Epithelial cell of alveolus of lung (primary cell): ENCODE results near the gene CC2D1A. TPM values are rescaled to one million over a fixed set of nuclear protein-coding genes. Genes with fewer than 3 reads are reported as not detected.

Experiments
- total RNA-seq: library from RNA; depleted of rRNA; stranded (reverse); fragments of >200 nt; gene quantifications from 2 replicates; pipeline ENCODE4 v1.2.1, GENCODE V29; 2015

Gene CC2D1A
- total RNA-seq, result 15.9 and 26.7 TPM in 2 replicates

DNA sequence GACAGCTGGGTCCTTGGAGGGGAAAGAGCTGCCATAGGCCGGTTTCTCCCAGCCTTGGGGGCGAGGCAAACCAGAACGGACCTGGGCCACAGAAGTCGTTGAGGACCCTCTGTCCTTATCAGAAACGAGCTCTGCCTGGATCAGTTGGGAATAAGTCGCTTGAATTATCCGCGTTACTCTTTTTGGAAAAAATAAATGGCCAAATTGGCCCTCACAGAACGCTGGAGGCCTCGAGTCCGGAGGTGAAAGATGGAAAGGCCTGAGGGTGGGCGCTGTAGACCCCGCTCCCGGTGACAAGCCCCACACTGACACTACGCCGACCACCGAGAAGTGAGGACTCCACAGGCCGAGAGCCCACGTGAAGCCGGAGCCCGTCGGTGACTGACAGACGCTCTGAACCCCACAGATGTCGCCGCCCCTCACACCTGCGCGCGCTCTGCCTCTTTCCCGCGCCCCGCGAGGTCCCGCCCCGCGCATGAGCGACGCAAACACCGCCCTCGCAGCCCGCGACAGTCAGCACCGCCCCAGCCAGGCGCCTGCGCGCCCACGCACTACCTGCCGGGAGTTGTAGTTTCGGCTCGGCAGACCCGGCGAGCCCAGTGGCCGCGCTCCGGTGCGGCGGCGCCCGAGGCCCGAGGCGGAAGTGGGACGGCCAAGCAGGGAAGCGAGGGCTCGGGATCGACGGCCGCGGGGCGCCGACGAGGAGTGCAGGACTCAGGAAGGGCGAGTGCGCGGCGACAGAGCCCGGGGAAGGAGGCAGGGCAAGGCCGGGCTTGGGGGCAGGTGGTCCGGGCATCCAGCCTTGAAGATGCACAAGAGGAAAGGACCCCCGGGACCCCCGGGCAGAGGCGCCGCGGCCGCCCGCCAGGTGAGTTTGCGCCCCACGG is at the start of gene CC2D1A, which contains the start of gene BRME1:
Gene CC2D1A (plus strand): TSS at position 568 of the 887 bp plus-strand sequence. CDS start 241 bp downstream, at position 809.
Gene BRME1 (minus strand): TSS at position 484 of the 887 bp plus-strand sequence. CDS start 1,225 bp downstream, outside the sequence.

DNA sequence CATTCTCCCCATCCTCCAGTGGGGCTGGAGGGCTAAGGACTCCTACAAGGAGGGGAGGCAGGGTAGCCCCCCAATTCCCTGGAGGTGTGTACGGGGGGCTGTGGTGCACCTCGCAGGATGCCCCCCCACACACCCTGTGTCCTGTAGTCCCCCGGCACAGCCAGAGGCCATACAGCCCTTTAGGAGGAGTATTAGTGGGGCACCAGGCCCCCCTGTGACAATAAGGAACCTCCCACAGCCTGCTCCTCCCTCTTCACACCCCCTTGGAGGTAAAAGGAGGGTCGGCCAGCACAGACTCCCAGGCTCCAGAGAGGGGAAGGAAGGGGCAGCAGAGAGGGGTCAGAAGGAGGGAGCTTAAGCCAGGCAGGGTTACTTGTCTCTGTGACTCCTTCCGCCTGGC is 29.2 kb upstream of the CC2D1A start, which contains the start of gene NANOS3:
Gene NANOS3 (plus strand): TSS at position 301 of the 400 bp plus-strand sequence. CDS start 115 bp downstream, outside the sequence.

DNA sequence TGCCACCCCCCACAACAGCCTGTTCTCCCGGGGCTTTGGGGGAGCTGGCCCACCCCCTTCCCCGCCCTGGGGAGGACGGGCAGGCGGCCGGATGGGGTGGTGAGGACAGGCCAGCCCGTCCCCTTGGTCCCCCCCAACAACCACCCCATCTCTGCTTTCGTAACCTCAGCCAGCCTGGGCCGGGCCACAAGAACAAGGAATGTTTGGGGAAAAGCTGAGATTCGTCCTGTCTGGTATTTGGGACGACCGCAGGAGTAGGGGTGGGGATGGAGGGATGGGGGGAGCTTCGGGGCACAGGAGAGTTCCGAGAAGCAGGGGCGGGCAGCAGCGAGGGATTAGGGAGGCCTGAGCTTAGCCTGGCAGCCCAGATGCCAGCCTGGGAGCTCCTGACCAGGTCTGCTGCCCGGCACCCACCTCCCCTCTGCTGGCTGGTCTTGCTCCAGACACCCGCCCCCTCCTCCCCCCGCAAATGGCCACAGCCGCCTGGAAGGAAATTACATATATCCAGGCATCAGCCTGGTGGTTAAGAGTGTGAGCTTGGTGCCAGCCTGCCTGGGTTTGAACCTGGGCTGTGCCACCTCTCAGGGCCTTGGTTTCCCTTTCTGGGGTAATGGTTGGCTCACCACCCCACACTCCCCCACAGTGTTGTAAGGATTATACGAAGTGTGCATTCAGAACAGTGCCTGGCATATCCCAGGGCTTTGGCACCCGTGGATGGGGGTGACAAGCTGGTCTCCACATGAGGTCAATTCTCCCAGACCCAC is 32.5 kb downstream of the CC2D1A start, which contains the start of gene PODNL1:
Gene PODNL1 (minus strand): TSS at position 117 of the 764 bp plus-strand sequence. CDS start 236 bp downstream, outside the sequence.

DNA sequence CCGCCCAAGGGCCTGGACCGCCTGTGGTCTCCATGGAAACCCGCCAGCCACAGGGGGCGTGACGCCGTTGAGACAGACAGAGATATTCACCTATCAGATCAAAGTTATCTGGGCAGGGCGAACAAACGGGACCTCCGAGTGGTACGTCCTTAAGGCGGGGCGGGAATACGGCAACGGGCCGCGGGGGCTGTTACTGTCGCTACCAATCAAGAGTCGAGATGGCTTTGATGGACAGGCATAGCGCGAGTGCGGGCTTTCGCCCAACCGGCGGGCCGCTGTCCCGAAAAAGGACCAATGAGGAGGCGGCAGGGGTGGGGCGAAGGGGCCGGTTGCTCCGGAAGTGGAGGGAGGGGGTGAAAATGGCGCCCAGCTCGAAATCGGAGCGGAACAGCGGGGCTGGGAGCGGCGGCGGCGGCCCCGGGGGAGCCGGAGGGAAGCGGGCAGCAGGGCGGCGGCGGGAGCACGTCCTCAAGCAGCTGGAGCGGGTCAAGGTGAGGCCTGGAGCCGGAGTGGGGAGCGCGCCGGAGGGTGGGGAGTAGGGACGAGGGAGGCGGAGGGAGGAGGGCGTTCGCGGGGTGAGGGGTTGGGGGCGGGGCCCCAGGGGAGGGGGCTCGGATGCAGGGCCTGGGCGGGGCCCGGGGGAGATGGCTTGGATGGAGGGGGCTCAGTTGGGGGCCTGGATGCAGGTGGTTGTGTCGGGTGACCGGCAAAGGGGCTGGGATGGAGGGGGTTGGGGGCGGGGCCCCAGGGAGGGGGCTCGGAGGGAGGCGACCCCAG is 46.3 kb downstream of the CC2D1A start, which contains the start of gene DCAF15:
Gene DCAF15 (plus strand): TSS at position 356 of the 777 bp plus-strand sequence. CDS start 4 bp downstream, at position 360.

Other genes starting within 250 kb of the CC2D1A start
- 18.2 and 48.1 TPM in 2 replicates for gene MRI1, start 141.7 kb upstream of the CC2D1A start, total RNA-seq
- gene C19orf53, start 131.7 kb upstream of the CC2D1A start, total RNA-seq, result 173 and 267 TPM in 2 replicates
- 12.8 and 18.3 TPM in 2 replicates for gene ZSWIM4, start 110.8 kb upstream of the CC2D1A start, total RNA-seq
- gene NANOS3, start 29.1 kb upstream of the CC2D1A start, total RNA-seq, result not detected in 2 replicates
- 0.26 TPM in 1 of 2 replicates, not detected in the other for gene BRME1, start 84 bp upstream of the CC2D1A start, total RNA-seq
- gene PODNL1, start 32.2 kb downstream of the CC2D1A start, total RNA-seq, result 1.7 and 38.1 TPM in 2 replicates
- 13.9 and 25.1 TPM in 2 replicates for gene DCAF15, start 46.3 kb downstream of the CC2D1A start, total RNA-seq
- gene RFX1, start 100.1 kb downstream of the CC2D1A start, total RNA-seq, result 5.2 and 6.9 TPM in 2 replicates
- not detected in 2 replicates for gene RLN3, start 121.9 kb downstream of the CC2D1A start, total RNA-seq
- gene IL27RA, start 125.6 kb downstream of the CC2D1A start, total RNA-seq, result 2.9 and 11.6 TPM in 2 replicates
- 0.39 TPM in 1 of 2 replicates, not detected in the other for gene PALM3, start 155.9 kb downstream of the CC2D1A start, total RNA-seq
- gene MISP3, start 166.6 kb downstream of the CC2D1A start, total RNA-seq, result 1.2 and 1.8 TPM in 2 replicates
- gene C19orf67, start 179.6 kb downstream of the CC2D1A start, total RNA-seq, result not detected in 2 replicates
- gene SAMD1, start 184.6 kb downstream of the CC2D1A start, total RNA-seq, result 36.0 and 48.6 TPM in 2 replicates
- 67.5 and 75.4 TPM in 2 replicates for gene PRKACA, start 211.6 kb downstream of the CC2D1A start, total RNA-seq
- 14.6 and 26.4 TPM in 2 replicates for gene ASF1B, start 230.4 kb downstream of the CC2D1A start, total RNA-seq